ENCODE results near the gene QRICH2.
"Not testable (repeated sequence)": the region's sequence is repeated elsewhere in the genome, so short reads cannot be mapped to it uniquely, and the experiment has no call there.

Gene QRICH2

GRCh38 chr17:76264755-76265623 lies 43.1 kb downstream of the QRICH2 start, which contains the start of gene UBALD2:
TSS of gene UBALD2 (plus strand) at chr17:76265348. CDS start at chr17:76265506, 158 bp downstream.
- DNase-seq, result peak; percentile 97

- no peak for DNase-seq
Measured at GRCh38 chr17:76264425-76264754, 43.7 kb downstream of the QRICH2 start.

GRCh38 chr17:76263896-76264295 lies 44.2 kb downstream of the QRICH2 start:
- DNase-seq, result no peak

- DNase-seq, result peak; percentile 54
Measured at GRCh38 chr17:76262732-76263344, 45.2 kb downstream of the QRICH2 start.

GRCh38 chr17:76261421-76262215 lies 46.5 kb downstream of the QRICH2 start:
- DNase-seq, result no peak

- no peak for DNase-seq
Measured at GRCh38 chr17:76260669-76261068, 47.4 kb downstream of the QRICH2 start.

GRCh38 chr17:76260220-76260619 lies 47.9 kb downstream of the QRICH2 start:
- DNase-seq, result no peak

GRCh38 chr17:76256430-76257050 lies 51.5 kb downstream of the QRICH2 start:
- DNase-seq, result not testable (repeated sequence)

- no peak for DNase-seq
Measured at GRCh38 chr17:76255801-76256429, 52.2 kb downstream of the QRICH2 start.

GRCh38 chr17:76254275-76254674 lies 53.8 kb downstream of the QRICH2 start:
- DNase-seq, result no peak

GRCh38 chr17:76253841-76254240 lies 54.2 kb downstream of the QRICH2 start:
- DNase-seq, result no peak

- DNase-seq, result not testable (repeated sequence)
Measured at GRCh38 chr17:76252967-76253766, 54.9 kb downstream of the QRICH2 start.

GRCh38 chr17:76252040-76252954 lies 55.8 kb downstream of the QRICH2 start:
- no peak for DNase-seq

GRCh38 chr17:76251478-76252039 lies 56.5 kb downstream of the QRICH2 start:
- DNase-seq, result no peak

GRCh38 chr17:76250141-76250540 lies 57.9 kb downstream of the QRICH2 start:
- DNase-seq, result no peak

GRCh38 chr17:76248013-76248782 lies 59.9 kb downstream of the QRICH2 start:
- no peak for DNase-seq

- no peak for DNase-seq
Measured at GRCh38 chr17:76247304-76247703, 60.8 kb downstream of the QRICH2 start.

GRCh38 chr17:76246080-76247066 lies 61.7 kb downstream of the QRICH2 start:
- no peak for DNase-seq

Measured in NCI-H2227 treated with DMSO at 0.1 percent for 48 hours (cell line).